GM19025 (cell line): ENCODE measurements around the gene KIAA1586.
"Not testable (repeated sequence)": the region's sequence is repeated elsewhere in the genome, so short reads cannot be mapped to it uniquely, and the experiment has no call there.

Experiments used
- ATAC-seq: cut with Tn5 transposase; IDR thresholded peaks from one replicate; pipeline ENCODE4 v1.9.1; 2021; ENCODE audit warnings: mild to moderate bottlenecking, low read depth, moderate library complexity; ENCODE audit not compliant: unreplicated experiment

Gene KIAA1586

GRCh38 chr6:57040011-57040410 lies 6.5 kb upstream of the KIAA1586 start:
- ATAC-seq: no peak

- ATAC-seq: not testable (repeated sequence)
Measured at GRCh38 chr6:57044061-57044460, 2.4 kb upstream of the KIAA1586 start.

- ATAC-seq: no peak
Measured at GRCh38 chr6:57044568-57044967, 1.9 kb upstream of the KIAA1586 start.

DNA sequence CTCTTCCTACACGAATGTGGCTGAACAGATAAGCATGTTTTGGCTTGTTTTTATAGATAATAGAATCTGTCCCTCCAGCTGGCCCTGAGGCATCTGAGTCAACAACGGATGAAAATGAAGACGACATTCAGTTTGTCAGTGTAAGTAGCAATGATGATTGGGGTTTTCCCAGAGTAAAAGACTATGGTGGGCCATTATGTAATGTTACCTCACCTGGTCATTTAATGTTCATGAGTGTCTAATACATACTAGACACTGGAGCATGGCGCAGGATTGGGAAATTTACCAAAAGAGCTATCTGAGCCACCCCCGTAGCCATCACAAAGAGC lies 728 bp downstream of the KIAA1586 start:
- ATAC-seq: peak; percentile 20

- not testable (repeated sequence) for ATAC-seq
Measured at GRCh38 chr6:57047859-57048258, 1.4 kb downstream of the KIAA1586 start.

- no peak for ATAC-seq
Measured at GRCh38 chr6:57048577-57048976, 2.1 kb downstream of the KIAA1586 start.

DNA sequence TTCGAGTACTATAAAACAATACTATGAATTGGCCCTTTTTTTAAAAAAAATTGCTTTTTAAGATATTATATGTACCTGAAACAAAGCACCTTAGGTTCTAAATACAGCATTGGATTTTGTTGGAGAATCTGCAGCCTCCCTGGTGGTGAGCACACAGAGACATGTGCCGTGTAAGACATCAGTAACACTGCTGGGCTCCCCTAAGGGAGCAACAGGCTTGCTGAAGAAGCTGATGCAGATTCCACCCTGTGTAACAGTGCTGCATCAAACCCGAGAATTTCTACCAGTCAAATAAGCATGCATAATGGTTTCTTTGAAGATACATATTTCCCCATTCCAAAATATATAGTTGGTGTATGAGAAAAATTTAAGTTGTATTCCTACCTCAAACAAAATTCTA lies 17.4 kb downstream of the KIAA1586 start:
- ATAC-seq: no peak

DNA sequence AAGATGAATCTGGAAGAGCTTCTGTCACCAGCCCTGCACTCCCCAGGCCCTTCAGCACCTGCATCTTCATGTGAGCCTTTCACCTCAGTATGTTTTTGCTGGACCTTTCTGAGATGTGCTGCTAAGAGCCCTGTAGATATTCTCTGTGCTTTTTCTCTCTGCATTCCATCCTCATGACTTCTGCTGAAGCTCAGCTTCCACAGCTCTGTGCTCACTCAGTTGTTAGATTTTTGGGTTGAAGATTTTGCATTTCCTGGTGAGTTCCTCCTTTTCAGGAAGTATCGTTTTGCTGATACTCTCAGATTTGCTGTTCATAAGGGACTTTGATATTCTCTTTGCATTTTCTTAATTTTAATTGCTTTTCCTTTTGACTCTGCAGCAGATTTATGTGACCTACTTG lies 18.3 kb downstream of the KIAA1586 start:
- no peak for ATAC-seq

DNA sequence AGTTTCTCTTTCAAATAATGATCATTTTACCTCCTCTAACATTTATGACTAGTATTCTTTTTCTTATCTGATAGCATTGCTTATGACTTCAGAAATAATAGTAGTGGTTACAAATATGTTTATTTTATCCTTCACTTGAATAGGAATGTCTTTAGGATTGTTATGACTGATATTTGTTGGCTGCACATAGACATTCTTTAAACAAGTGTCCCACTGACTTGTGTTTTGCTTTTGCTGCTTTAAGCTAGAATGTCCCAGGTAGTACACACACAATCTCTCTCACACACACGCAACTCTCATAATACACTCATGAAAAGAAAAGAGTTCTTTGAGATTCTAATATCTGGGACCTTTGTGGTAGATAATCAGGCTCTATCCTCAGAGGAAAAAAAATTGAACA lies 21.6 kb downstream of the KIAA1586 start:
- no peak for ATAC-seq

- ATAC-seq: no peak
Measured at GRCh38 chr6:57069228-57069627, 22.7 kb downstream of the KIAA1586 start.

GRCh38 chr6:57069920-57070331 lies 23.4 kb downstream of the KIAA1586 start:
- ATAC-seq: no peak

GRCh38 chr6:57072108-57072507 lies 25.6 kb downstream of the KIAA1586 start:
- no peak for ATAC-seq

GRCh38 chr6:57074383-57074782 lies 27.9 kb downstream of the KIAA1586 start:
- no peak for ATAC-seq

GRCh38 chr6:57075092-57075491 lies 28.6 kb downstream of the KIAA1586 start:
- no peak for ATAC-seq

- no peak for ATAC-seq
Measured at GRCh38 chr6:57078531-57079207, 32.2 kb downstream of the KIAA1586 start.

DNA sequence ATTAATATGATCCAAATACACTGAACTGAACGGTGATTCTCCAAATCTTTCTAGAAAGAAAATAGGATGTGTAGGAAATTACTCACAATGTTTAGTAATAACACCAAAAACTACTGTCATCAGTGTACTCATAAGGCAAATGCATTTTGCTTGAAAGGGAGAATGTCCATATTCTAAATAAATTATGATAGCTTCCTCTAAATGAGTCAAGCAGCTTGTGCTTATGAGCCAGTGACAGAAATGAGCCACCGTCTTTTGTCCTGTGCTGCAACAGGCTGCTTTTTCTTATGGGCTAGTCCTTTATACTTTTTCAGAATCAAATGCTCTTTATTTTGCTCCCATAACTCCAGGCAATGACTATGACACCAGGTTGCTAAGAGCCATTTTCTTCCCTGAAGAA lies 39.0 kb downstream of the KIAA1586 start:
- no peak for ATAC-seq

GRCh38 chr6:57086843-57087242 lies 40.4 kb downstream of the KIAA1586 start:
- ATAC-seq: no peak

GRCh38 chr6:57087916-57088315 lies 41.4 kb downstream of the KIAA1586 start:
- no peak for ATAC-seq

DNA sequence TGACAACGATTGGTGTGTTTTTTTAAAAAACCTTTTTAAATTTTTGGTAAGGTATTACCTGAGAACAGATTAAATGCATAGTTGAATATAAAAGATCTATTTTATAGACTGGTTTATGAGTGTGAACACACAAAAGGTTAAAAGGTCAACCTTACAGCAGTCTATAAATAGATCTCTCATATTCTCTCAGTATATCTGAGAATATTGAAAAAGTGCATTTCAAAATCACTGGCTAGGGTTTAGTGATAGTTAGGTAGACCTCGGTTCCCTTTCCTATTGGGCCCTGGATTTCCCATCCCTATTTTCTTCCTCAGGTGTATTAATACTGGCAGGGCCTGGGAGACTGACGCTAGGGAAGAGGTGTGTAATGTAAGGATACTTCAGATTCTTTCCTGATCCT lies 42.8 kb downstream of the KIAA1586 start:
- no peak for ATAC-seq

GRCh38 chr6:57089687-57090457 lies 43.4 kb downstream of the KIAA1586 start, which contains the start of gene ZNF451:
ZNF451 (plus strand) TSS chr6:57090188; CDS start chr6:57090254, 66 bp downstream.
- peak; percentile 93 for ATAC-seq

DNA sequence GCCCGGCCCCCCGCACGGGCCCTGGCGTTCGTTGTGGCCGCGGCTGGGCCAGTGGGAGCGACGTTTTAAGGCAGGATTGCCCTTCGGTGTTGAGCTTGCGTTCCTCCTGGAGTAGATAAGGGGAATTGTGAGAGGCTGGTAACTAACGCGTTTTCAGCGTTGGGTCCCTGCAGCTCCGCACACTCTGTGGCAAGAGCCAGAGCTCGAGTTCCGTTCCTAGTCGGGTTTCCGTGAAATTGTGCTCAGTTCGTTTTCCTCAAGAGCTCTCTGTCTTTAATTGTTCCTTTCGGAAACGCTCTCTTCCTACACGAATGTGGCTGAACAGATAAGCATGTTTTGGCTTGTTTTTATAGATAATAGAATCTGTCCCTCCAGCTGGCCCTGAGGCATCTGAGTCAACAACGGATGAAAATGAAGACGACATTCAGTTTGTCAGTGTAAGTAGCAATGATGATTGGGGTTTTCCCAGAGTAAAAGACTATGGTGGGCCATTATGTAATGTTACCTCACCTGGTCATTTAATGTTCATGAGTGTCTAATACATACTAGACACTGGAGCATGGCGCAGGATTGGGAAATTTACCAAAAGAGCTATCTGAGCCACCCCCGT lies 44.1 kb downstream of the KIAA1586 start:
- ATAC-seq: peak; percentile 4

GRCh38 chr6:57091375-57091774 lies 44.9 kb downstream of the KIAA1586 start:
- ATAC-seq: not testable (repeated sequence)
